Astrocyte (in vitro differentiated cells and primary cell): ENCODE data around the gene SFTA2. TPM values are rescaled to one million over a fixed set of nuclear protein-coding genes. Genes with fewer than 3 reads are reported as not detected.
A peak's percentile ranks its signal among the peaks of the same experiment; 100 is the strongest.

Source experiments
- DNase-seq: peaks from one replicate; pipeline ENCODE4 v3.0.0-alpha.2; 2010; ENCODE audit warnings: low read depth
- FAIRE-seq: peaks from 2 replicates; lab custom pipeline; 2011; peaks lifted over from hg19 to GRCh38; lab: Jason Lieb, UNC
- H2AFZ ChIP-seq: 2 replicates; pipeline ENCODE4 v1.6.0; 2012; ENCODE audit warnings: low read depth, low read length, inconsistent platforms
- H3K27ac ChIP-seq: 2 replicates; pipeline ENCODE4 v1.5.1; 2011; ENCODE audit warnings: low read depth, low read length, inconsistent platforms
- H3K27me3 ChIP-seq: 2 replicates; pipeline ENCODE4 v1.6.0; 2011; ENCODE audit warnings: low read length, inconsistent platforms; ENCODE audit not compliant: insufficient read depth
- H3K36me3 ChIP-seq: 2 replicates; pipeline ENCODE4 v1.5.1; 2011; ENCODE audit warnings: low read length, inconsistent platforms; ENCODE audit not compliant: insufficient read depth
- H3K4me1 ChIP-seq: 2 replicates; pipeline ENCODE4 v1.5.1; 2011; ENCODE audit warnings: low read length, inconsistent platforms; ENCODE audit not compliant: insufficient read depth
- H3K4me2 ChIP-seq: 2 replicates; pipeline ENCODE4 v1.6.0; 2012; ENCODE audit warnings: low read length, inconsistent platforms
- H3K4me3 ChIP-seq: 2 replicates; pipeline ENCODE4 v1.5.1; 2011; ENCODE audit warnings: low read depth, mild to moderate bottlenecking, low read length, inconsistent platforms; ENCODE audit not compliant: insufficient read depth
- H3K79me2 ChIP-seq: 2 replicates; pipeline ENCODE4 v1.6.0; 2012; ENCODE audit warnings: mild to moderate bottlenecking, low read length, inconsistent platforms; ENCODE audit not compliant: insufficient read depth
- H3K9ac ChIP-seq: 2 replicates; pipeline ENCODE4 v1.6.0; 2012; ENCODE audit warnings: mild to moderate bottlenecking, low read length, inconsistent platforms
- H3K9me3 ChIP-seq: 2 replicates; pipeline ENCODE4 v1.5.1; 2012; ENCODE audit warnings: low read depth, mild to moderate bottlenecking, low read length, inconsistent platforms; ENCODE audit not compliant: insufficient read depth
- H4K20me1 ChIP-seq: 2 replicates; pipeline ENCODE4 v1.6.0; 2012; ENCODE audit warnings: low read length, inconsistent platforms; ENCODE audit not compliant: insufficient read depth
- H3K27ac Mint-ChIP-seq: one replicate; pipeline ENCODE4 v1.8.0; 2021; ENCODE audit warnings: mild to moderate bottlenecking, mixed read lengths; ENCODE audit not compliant: unreplicated experiment
- H3K27me3 Mint-ChIP-seq: one replicate; pipeline ENCODE4 v1.8.0; 2021; ENCODE audit warnings: low read depth, mixed read lengths; ENCODE audit not compliant: unreplicated experiment
- H3K36me3 Mint-ChIP-seq: one replicate; pipeline ENCODE4 v1.8.0; 2021; ENCODE audit warnings: low read depth, mixed read lengths; ENCODE audit not compliant: unreplicated experiment
- H3K4me1 Mint-ChIP-seq: one replicate; pipeline ENCODE4 v1.8.0; 2021; ENCODE audit warnings: low read depth, mixed read lengths; ENCODE audit not compliant: unreplicated experiment
- H3K4me3 Mint-ChIP-seq: one replicate; pipeline ENCODE4 v1.8.0; 2021; ENCODE audit warnings: mild to moderate bottlenecking, moderate library complexity, mixed read lengths; ENCODE audit not compliant: unreplicated experiment
- H3K9me3 Mint-ChIP-seq: one replicate; pipeline ENCODE4 v1.8.0; 2021; ENCODE audit warnings: mild to moderate bottlenecking, mixed read lengths; ENCODE audit not compliant: unreplicated experiment
- CTCF ChIP-seq: IDR thresholded peaks from 2 replicates; pipeline ENCODE4 v1.5.1; 2011; ENCODE audit warnings: low read depth, mild to moderate bottlenecking, inconsistent platforms, low read length, moderate library complexity; ENCODE audit not compliant: insufficient read depth
- EZH2 ChIP-seq: IDR thresholded peaks from 2 replicates; pipeline ENCODE4 v1.6.1; 2012; ENCODE audit warnings: mild to moderate bottlenecking, low read length, inconsistent platforms; ENCODE audit not compliant: insufficient read depth
- total RNA-seq: library from RNA; stranded (reverse); gene quantifications from 2 replicates; pipeline ENCODE4 v1.2.1, GENCODE V29; 2021

Gene SFTA2
- total RNA-seq, 1 donor from 2014 or later = not detected

- Mint-ChIP-seq H3K27ac (peak overlapping the region; percentile 10), H3K4me1 (peaks cover 8% of the 10 kb centered on the region), H3K4me3 (no peak overlapping the region), H3K9me3 (no peaks in the 10 kb centered on the region), H3K27me3 (no peaks in the 10 kb centered on the region), H3K36me3 (peaks cover 28% of the 10 kb centered on the region)
- no peak for DNase-seq
- H3K4me3 ChIP-seq = no peak overlapping the region
- no peak overlapping the region for H2AFZ ChIP-seq
- peak overlapping the region; percentile 33 for H3K9ac ChIP-seq
- H3K27ac ChIP-seq = no peak overlapping the region
- H3K79me2 ChIP-seq = no peaks in the 10 kb centered on the region
- H3K9me3 ChIP-seq = no peaks in the 10 kb centered on the region
- no peak for FAIRE-seq
- peaks cover 14% of the 10 kb centered on the region for H3K36me3 ChIP-seq
- TF ChIP-seq EZH2 = no peak
- TF ChIP-seq CTCF = no peak
- no peaks in the 10 kb centered on the region for H3K27me3 ChIP-seq
- H3K4me1 ChIP-seq = peaks cover 11% of the 10 kb centered on the region
- no peaks in the 10 kb centered on the region for H4K20me1 ChIP-seq
- H3K4me2 ChIP-seq = no peak overlapping the region
Observed at GRCh38 chr6:30917041-30917440, 14.9 kb downstream of the SFTA2 start.

- H2AFZ ChIP-seq = no peak overlapping the region
- H3K4me1 Mint-ChIP-seq = peaks cover 8% of the 10 kb centered on the region
- H3K27ac Mint-ChIP-seq = no peak overlapping the region
- no peak overlapping the region for H3K4me3 ChIP-seq
- FAIRE-seq (no peak), DNase-seq (peak; percentile 40)
- no peaks in the 10 kb centered on the region for H3K9me3 Mint-ChIP-seq
- peaks cover 11% of the 10 kb centered on the region for H3K4me1 ChIP-seq
- H3K27ac ChIP-seq = no peak overlapping the region
- H3K79me2 ChIP-seq = no peaks in the 10 kb centered on the region
- no peaks in the 10 kb centered on the region for H4K20me1 ChIP-seq
- peak; percentile 57 for TF ChIP-seq CTCF
- TF ChIP-seq EZH2 = no peak
- H3K27me3 ChIP-seq = no peaks in the 10 kb centered on the region
- H3K36me3 ChIP-seq = peaks cover 19% of the 10 kb centered on the region
- peak overlapping the region; percentile 92 for H3K4me2 ChIP-seq
- peak overlapping the region; percentile 47 for H3K4me3 Mint-ChIP-seq
- H3K27me3 Mint-ChIP-seq = no peaks in the 10 kb centered on the region
- no peak overlapping the region for H3K9ac ChIP-seq
- no peaks in the 10 kb centered on the region for H3K9me3 ChIP-seq
- H3K36me3 Mint-ChIP-seq = peaks cover 27% of the 10 kb centered on the region
Observed at GRCh38 chr6:30915591-30915946, 16.4 kb downstream of the SFTA2 start.

GRCh38 chr6:30914854-30915590 lies 16.9 kb downstream of the SFTA2 start:
- DNase-seq (no peak), FAIRE-seq (no peak)
- H3K27me3 Mint-ChIP-seq = no peaks in the 10 kb centered on the region
- Histone ChIP-seq H3K79me2 (peaks cover under 1% of the 10 kb centered on the region), H3K4me2 (peak overlapping the region; percentile 92), H3K9ac (peak overlapping the region; percentile 86), H3K27ac (no peak overlapping the region), H3K36me3 (peaks cover 19% of the 10 kb centered on the region), H3K4me3 (peak overlapping the region; percentile 53), H3K4me1 (peaks cover 11% of the 10 kb centered on the region), H3K27me3 (no peaks in the 10 kb centered on the region), H3K9me3 (no peaks in the 10 kb centered on the region), H4K20me1 (no peaks in the 10 kb centered on the region), H2AFZ (peak overlapping the region; percentile 78)
- peaks cover 8% of the 10 kb centered on the region for H3K4me1 Mint-ChIP-seq
- no peak for TF ChIP-seq CTCF
- TF ChIP-seq EZH2 = no peak
- peaks cover 27% of the 10 kb centered on the region for H3K36me3 Mint-ChIP-seq
- no peaks in the 10 kb centered on the region for H3K9me3 Mint-ChIP-seq
- peak overlapping the region; percentile 47 for H3K4me3 Mint-ChIP-seq
- H3K27ac Mint-ChIP-seq = peak overlapping the region; percentile 85
